22Rv1 (cell line): Measurements from ENCODE around the gene MEGF11.

ENCODE experiments used
- CTCF ChIP-seq: fragments of 450-650 bp; IDR thresholded peaks from 2 replicates; pipeline ENCODE4 v1.5.1; 2017; ENCODE audit warnings: mild to moderate bottlenecking
- ZFX ChIP-seq: fragments of 450-650 bp; IDR thresholded peaks from 2 replicates; pipeline ENCODE4 v1.6.1; 2017; ENCODE audit warnings: antibody characterized with exemption, borderline replicate concordance

GRCh38 chr15:66239514-66239913 is 14.0 kb downstream of the MEGF11 start:
- TF ChIP-seq CTCF (no peak), ZFX (no peak)
